Effector memory CD4-positive, alpha-beta T cell (primary cell): Measurements from ENCODE around the gene TGIF2.

ENCODE experiments used
- DNase-seq, 3 donors: peaks; one replicate each; pipeline ENCODE4 v3.0.0-alpha.2; 2020
- H3K27ac ChIP-seq: 2 replicates; pipeline ENCODE4 v1.7.0; 2013; ENCODE audit warnings: mild to moderate bottlenecking, low read length, moderate library complexity; ENCODE audit not compliant: insufficient read depth, poor library complexity, severe bottlenecking
- H3K27me3 ChIP-seq: replicated peaks from 2 replicates; pipeline ENCODE4 v1.7.0; 2013; ENCODE audit warnings: mild to moderate bottlenecking, low read length; ENCODE audit not compliant: insufficient read depth, control insufficient read depth, poor library complexity, severe bottlenecking
- H3K36me3 ChIP-seq: 2 replicates; pipeline ENCODE4 v1.7.0; 2013; ENCODE audit warnings: mild to moderate bottlenecking, low read length, moderate library complexity; ENCODE audit not compliant: control insufficient read depth, insufficient read depth
- H3K4me1 ChIP-seq: 2 replicates; pipeline ENCODE4 v1.7.0; 2013; ENCODE audit warnings: low read length, mild to moderate bottlenecking; ENCODE audit not compliant: control insufficient read depth, insufficient read depth, poor library complexity, severe bottlenecking
- H3K4me3 ChIP-seq: 2 replicates; pipeline ENCODE4 v1.7.0; 2013; ENCODE audit warnings: low read length, low read depth, mild to moderate bottlenecking; ENCODE audit not compliant: insufficient read depth, poor library complexity, severe bottlenecking
- H3K9me3 ChIP-seq: 2 replicates; pipeline ENCODE4 v1.7.0; 2013; ENCODE audit warnings: mild to moderate bottlenecking, low read length, moderate library complexity; ENCODE audit not compliant: control insufficient read depth

The TGIF2 gene

DNA sequence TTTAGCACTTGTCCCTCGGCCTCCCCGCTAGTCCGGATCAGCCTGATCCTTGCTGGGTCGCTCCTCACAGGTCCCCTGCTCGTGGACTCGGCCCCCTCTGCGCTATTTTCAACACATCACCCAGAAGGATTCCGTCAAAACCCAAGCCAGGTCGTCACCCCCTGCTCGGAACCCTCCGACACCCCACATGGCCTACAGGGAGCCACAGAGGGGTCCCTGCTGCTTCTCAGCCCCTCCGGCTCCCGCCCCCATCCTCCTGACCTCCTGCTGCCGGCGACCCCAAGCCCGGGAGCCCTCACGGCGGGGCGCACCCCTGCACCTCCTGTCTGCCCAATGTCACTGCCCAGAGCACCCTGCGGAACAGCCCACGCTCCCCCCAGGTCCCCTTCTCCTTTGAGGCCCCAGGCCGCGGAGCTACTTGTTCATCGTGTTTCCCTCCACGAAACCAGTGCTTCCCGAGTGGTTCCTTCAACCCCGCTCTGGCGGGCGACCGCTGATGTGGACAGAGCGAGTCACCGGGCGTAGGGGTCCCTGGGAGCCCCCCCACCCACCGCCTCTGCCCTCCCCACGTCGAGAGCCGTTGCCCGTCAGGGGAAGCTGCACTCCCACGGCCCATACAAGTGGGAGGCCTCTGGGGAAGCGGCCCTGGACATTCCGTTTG is 32.7 kb upstream of the TGIF2 start:
- Histone ChIP-seq H3K9me3 (no peaks in the 10 kb centered on the region), H3K27me3 (peaks cover 10% of the 10 kb centered on the region), H3K36me3 (no peaks in the 10 kb centered on the region), H3K4me3 (no peak overlapping the region), H3K4me1 (peaks cover 4% of the 10 kb centered on the region), H3K27ac (no peak overlapping the region)
- no peak for DNase-seq

DNA sequence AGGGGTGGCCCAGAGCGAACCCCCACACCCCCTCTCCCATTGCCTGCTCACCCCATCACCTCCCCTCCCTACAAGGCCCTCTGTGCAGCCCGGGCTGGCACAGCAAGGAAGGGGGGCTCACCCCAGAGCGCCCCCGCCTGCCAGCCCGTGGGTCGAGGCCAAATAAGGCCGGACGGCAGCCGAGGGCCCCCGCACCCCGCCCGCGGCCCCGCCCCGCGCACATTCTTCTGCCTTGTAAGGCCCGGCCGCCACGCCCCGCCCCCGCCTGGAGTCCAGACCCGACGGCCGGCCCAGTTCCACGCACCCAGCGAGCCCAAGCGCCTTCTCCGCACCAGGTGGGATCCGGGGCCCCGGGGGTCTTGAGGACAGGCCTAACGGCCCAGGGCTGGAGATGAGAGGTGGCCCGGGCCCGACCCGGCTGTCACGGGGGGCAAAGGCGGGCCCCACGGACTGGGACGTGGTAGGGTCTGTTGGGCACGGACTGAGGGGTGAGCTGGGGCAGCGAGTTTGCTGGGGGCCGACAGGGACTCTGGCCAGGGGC is 32.1 kb upstream of the TGIF2 start, which contains the start of gene MYL9:
Gene MYL9 (plus strand): TSS at position 293 of the 541 bp plus-strand sequence. CDS start 3,366 bp downstream, outside the sequence.
- Histone ChIP-seq H3K4me1 (peaks cover 4% of the 10 kb centered on the region), H3K27me3 (peaks cover 10% of the 10 kb centered on the region), H3K4me3 (no peak within 1 kb of the TSS), H3K27ac (no peak within 1 kb of the TSS), H3K36me3 (no peaks in the 10 kb centered on the region), H3K9me3 (no peaks in the 10 kb centered on the region)
- DNase-seq: no peak

GRCh38 chr20:36541768-36542488 is 31.5 kb upstream of the TGIF2 start:
- no peak for DNase-seq
- Histone ChIP-seq H3K27me3 (peaks cover 10% of the 10 kb centered on the region), H3K36me3 (no peaks in the 10 kb centered on the region), H3K9me3 (no peaks in the 10 kb centered on the region), H3K4me1 (peaks cover 4% of the 10 kb centered on the region), H3K27ac (no peak overlapping the region), H3K4me3 (no peak overlapping the region)

DNA sequence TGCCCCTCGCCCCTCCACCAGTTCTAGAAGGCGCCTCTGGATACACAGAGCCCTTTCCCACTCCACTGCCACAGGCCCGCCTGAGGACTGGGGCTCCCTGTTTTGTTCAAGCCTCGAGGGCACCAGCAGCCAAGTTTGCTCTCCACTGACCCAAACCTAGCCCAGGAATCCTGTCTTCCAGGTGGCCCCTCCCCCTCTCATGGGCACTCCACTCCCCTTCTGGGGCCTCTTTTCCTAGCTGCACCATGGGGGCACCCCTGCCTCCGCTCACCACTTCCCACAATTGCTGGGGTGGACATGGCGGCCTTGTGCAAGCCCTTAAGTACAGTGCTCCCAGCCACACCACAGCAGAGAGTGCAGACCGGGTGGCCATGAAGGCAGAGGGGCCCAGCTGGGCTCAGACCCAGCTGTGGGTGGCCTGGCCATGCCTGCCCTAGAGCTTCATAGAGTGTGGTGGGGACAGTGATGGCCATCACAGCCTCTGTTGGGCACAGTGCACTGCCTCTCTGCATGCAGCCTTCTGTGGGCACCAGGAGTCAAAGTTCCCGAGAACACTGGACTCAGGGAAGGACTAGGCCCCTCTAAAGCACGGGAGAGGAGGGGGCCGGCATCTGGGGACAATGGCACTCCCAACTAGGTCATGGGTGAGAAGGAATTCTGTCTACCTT is 30.7 kb upstream of the TGIF2 start:
- H3K4me1 ChIP-seq: peaks cover 4% of the 10 kb centered on the region
- H3K9me3 ChIP-seq: no peaks in the 10 kb centered on the region
- DNase-seq: no peak
- peaks cover 10% of the 10 kb centered on the region for H3K27me3 ChIP-seq
- H3K4me3 ChIP-seq: no peak overlapping the region
- H3K36me3 ChIP-seq: no peaks in the 10 kb centered on the region
- no peak overlapping the region for H3K27ac ChIP-seq

GRCh38 chr20:36543184-36544133 is 29.9 kb upstream of the TGIF2 start:
- DNase-seq: no peak
- H3K4me3 ChIP-seq: no peak overlapping the region
- H3K4me1 ChIP-seq: peaks cover 4% of the 10 kb centered on the region
- H3K36me3 ChIP-seq: no peaks in the 10 kb centered on the region
- peaks cover 10% of the 10 kb centered on the region for H3K27me3 ChIP-seq
- no peak overlapping the region for H3K27ac ChIP-seq
- no peaks in the 10 kb centered on the region for H3K9me3 ChIP-seq

GRCh38 chr20:36544134-36545018 is 29.0 kb upstream of the TGIF2 start:
- H3K27ac ChIP-seq: no peak overlapping the region
- no peaks in the 10 kb centered on the region for H3K36me3 ChIP-seq
- H3K27me3 ChIP-seq: peaks cover 10% of the 10 kb centered on the region
- H3K4me1 ChIP-seq: peaks cover 4% of the 10 kb centered on the region
- no peak for DNase-seq
- H3K4me3 ChIP-seq: no peak overlapping the region
- no peaks in the 10 kb centered on the region for H3K9me3 ChIP-seq

- no peaks in the 10 kb centered on the region for H3K9me3 ChIP-seq
- peaks cover 2% of the 10 kb centered on the region for H3K4me1 ChIP-seq
- no peaks in the 10 kb centered on the region for H3K36me3 ChIP-seq
- no peak overlapping the region for H3K4me3 ChIP-seq
- H3K27ac ChIP-seq: no peak overlapping the region
- DNase-seq: no peak
- H3K27me3 ChIP-seq: peaks cover 5% of the 10 kb centered on the region
Observed at GRCh38 chr20:36546111-36546736, 27.2 kb upstream of the TGIF2 start.

DNA sequence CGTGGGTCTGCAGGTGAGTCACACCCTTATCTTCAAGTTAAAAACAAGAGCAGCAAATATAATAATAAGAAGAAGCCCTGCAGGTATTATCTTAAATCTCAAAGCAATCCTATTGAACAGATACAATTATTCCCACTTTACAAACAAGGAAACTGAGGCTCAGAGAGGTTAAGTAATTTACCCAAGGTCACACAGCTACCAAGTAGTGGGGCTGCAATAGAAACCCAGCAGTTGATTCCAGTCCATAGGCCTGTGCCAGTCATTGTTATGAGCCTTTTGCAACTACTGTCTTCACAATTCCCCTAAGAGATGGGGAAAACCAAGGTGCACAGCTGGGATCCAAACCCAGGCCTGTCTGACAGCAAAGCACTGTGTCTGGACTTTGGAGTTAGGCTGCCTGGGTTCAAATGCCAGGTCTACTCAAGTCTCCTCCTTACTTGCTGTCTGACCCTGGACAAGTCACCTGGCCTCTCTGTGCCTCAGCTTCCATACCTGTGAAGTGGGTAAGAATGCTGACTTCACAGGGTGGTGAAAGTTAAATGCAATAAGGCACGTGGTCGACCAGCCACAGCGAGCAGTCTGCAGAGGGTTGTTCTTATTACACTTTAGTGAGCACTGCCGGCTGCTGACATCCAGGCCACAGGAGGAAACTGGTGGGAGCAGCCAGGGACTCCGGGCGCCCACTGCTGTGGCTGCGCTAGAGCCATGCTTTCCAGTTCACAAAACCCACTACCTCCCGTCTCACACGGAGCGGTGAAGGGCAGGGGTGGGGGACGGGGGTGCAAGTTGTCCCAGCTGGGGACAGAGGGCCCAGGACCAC is 26.0 kb upstream of the TGIF2 start:
- Histone ChIP-seq H3K4me3 (no peak overlapping the region), H3K4me1 (no peaks in the 10 kb centered on the region), H3K27ac (no peak overlapping the region), H3K36me3 (no peaks in the 10 kb centered on the region), H3K27me3 (no peaks in the 10 kb centered on the region), H3K9me3 (no peaks in the 10 kb centered on the region)
- no peak for DNase-seq
